PC-9 (cell line): Measurements from ENCODE around the gene CPAMD8.

Experiments used
- EZH2 ChIP-seq: fragments of 200-600 bp; sonication (generic); IDR thresholded peaks from 2 replicates; pipeline ENCODE4 v1.8.0; 2017; ENCODE audit warnings: antibody characterized with exemption, low read depth
- TF ChIP-seq, protein P1 (sequence below): fragments of 200-600 bp; sonication (generic); conservative IDR thresholded peaks from 2 replicates; pipeline ENCODE4 v1.6.1; 2017; ENCODE audit warnings: mixed run types, antibody characterized with exemption, mild to moderate bottlenecking, moderate library complexity

DNA sequence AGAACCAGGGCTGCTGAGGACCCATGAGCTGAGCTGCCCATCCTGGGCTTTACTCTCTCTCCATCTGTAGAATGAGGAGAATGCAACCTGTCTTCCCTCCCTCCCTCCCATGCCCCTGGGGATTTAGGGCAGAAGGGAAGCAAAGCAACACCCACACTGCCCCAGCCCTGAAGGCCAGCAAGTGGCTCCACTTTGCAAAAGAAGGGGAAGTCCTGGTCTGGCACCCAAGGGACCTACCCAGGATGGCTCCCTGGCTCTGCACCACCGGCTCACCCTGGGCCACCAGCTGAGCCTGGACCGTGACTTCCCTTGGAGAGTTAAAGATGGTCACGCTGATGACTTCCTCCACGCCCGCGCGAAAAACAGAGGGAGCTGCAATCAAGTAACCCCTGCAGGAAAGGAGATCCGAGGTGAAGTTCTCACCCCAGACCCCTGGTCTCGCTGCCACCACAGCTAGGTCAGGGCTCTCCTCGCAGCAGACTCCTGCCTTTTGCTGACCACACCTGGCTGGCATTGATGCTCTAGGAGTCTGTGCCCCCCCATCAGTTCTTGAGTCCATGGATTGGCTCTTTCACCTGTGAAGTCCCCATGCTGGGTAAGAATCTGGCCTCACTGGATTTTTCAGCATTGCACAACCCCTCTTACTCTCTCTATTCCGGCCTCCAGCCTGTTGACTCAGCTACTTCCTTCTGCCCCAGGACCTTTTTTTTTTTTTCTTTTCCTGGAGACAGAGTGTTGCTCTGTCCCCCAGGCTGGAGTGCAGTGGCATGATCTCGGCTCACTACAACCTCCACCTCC, 4.6 kb downstream of the CPAMD8 start:
- TF ChIP-seq, protein P1, sequence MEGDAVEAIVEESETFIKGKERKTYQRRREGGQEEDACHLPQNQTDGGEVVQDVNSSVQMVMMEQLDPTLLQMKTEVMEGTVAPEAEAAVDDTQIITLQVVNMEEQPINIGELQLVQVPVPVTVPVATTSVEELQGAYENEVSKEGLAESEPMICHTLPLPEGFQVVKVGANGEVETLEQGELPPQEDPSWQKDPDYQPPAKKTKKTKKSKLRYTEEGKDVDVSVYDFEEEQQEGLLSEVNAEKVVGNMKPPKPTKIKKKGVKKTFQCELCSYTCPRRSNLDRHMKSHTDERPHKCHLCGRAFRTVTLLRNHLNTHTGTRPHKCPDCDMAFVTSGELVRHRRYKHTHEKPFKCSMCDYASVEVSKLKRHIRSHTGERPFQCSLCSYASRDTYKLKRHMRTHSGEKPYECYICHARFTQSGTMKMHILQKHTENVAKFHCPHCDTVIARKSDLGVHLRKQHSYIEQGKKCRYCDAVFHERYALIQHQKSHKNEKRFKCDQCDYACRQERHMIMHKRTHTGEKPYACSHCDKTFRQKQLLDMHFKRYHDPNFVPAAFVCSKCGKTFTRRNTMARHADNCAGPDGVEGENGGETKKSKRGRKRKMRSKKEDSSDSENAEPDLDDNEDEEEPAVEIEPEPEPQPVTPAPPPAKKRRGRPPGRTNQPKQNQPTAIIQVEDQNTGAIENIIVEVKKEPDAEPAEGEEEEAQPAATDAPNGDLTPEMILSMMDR, result no peak
- no peak for TF ChIP-seq EZH2
